Testis (tissue), 2 donors: ENCODE results near the gene UNC5B.

Source experiments
- CTCF ChIP-seq, 3 experiments: fragments of 450-650 bp in 2 of 3; fragments of 200-600 bp in 1 of 3; sonication (generic) in 1 of 3; IDR thresholded peaks; one replicate each; pipeline ENCODE4 v1.5.1; 2016 to 2019; ENCODE audit warnings: antibody characterized with exemption in 3 of 3, mild to moderate bottlenecking in 2 of 3, moderate library complexity in 1 of 3
- POLR2A ChIP-seq: fragments of 450-650 bp; IDR thresholded peaks from one replicate; pipeline ENCODE4 v1.6.1; 2017; ENCODE audit warnings: antibody characterized with exemption, mild to moderate bottlenecking, moderate library complexity

- TF ChIP-seq CTCF (IDR thresholded peaks at IDR 0.05) (no peak), POLR2A (no peak)
Observed at GRCh38 chr10:71221586-71222202, 9.3 kb downstream of the UNC5B start.
